Body of pancreas (tissue), 4 donors: Measurements from ENCODE around the gene THBS3. TPM values are rescaled to one million over a fixed set of nuclear protein-coding genes. Genes with fewer than 3 reads are reported as not detected.

Experiments used
- ATAC-seq: fragments of 150-250 bp; one replicate; pipeline ENCODE4 v1.9.1; 2016
- DNase-seq, 4 donors: peaks; one replicate each; pipeline ENCODE4 v3.0.0-alpha.2; 2019
- H3K27ac ChIP-seq, 4 donors: fragments of 200-600 bp; sonication (generic); 1 replicate in 3 of 4; 2 replicates in 1 of 4; pipeline versions ENCODE4 v1.5.1 to v1.6.1; 2016 to 2019; ENCODE audit warnings: mild to moderate bottlenecking in 1 of 4, mixed read lengths in 1 of 4, moderate library complexity in 1 of 4
- H3K27me3 ChIP-seq, 2 donors: fragments of 200-600 bp; sonication (generic); one replicate each; pipeline ENCODE4 v1.6.0; 2016; ENCODE audit warnings: mild to moderate bottlenecking in 1 of 2
- H3K36me3 ChIP-seq, 2 donors: fragments of 200-600 bp; sonication (generic); replicated peaks in 1 of 2; 2 replicates each; pipeline ENCODE4 v1.5.1; 2016; ENCODE audit warnings: low read depth in 2 of 2; ENCODE audit not compliant: insufficient read depth in 1 of 2
- H3K4me1 ChIP-seq: fragments of 200-600 bp; sonication (generic); one replicate; pipeline ENCODE4 v1.6.0; 2016
- H3K4me3 ChIP-seq, 2 donors: fragments of 200-600 bp; sonication (generic); 1 replicate in 1 of 2; 2 replicates in 1 of 2; pipeline ENCODE4 v1.5.1; 2016 to 2019
- H3K9me3 ChIP-seq, 3 donors: fragments of 200-600 bp; sonication (generic); 1 replicate in 2 of 3; 2 replicates in 1 of 3; pipeline ENCODE4 v1.5.1; 2016
- CTCF ChIP-seq, 7 experiments: fragments of 450-650 bp in 4 of 7; fragments of 200-600 bp in 3 of 7; sonication (generic) in 3 of 7; IDR thresholded peaks; one replicate each; pipeline ENCODE4 v1.5.1; 2016 to 2019; ENCODE audit warnings: antibody characterized with exemption in 7 of 7
- POLR2A ChIP-seq, 3 donors: fragments of 450-650 bp; IDR thresholded peaks; one replicate each; pipeline ENCODE4 v1.6.1; 2016; ENCODE audit warnings: antibody characterized with exemption in 3 of 3, mild to moderate bottlenecking in 2 of 3
- WGBS, 2 donors: methylation state at CpG; one replicate each; pipeline ENCODE4 v1.1.5; 2017; 5-methylcytosine and 5-hydroxymethylcytosine counted together
- intact Hi-C: fragments of 100-400 bp; cut with DNase I; formaldehyde crosslinking; loops from one replicate; pipeline ENCODE4 v1.15.1; 2023
- total RNA-seq, 2 donors: library from RNA; depleted of rRNA; stranded (reverse); fragments of >200 nt; gene quantifications; one replicate each; pipeline ENCODE4 v1.1.0, GENCODE V29; 2016

Gene THBS3
- total RNA-seq, 2 donors from 2014 or later, result 15.0 to 21.1 TPM

- DNase-seq (no peak), ATAC-seq (no peak)
- H3K27ac ChIP-seq, result peak overlapping the region in 1 of 4 donors; percentile 87
- no peak for TF ChIP-seq CTCF (IDR thresholded peaks at IDR 0.05)
- no peak for TF ChIP-seq POLR2A (IDR thresholded peaks at IDR 0.05)
- H3K9me3 ChIP-seq, result no peaks in the 10 kb centered on the region
- no peaks in the 10 kb centered on the region for H3K27me3 ChIP-seq
- H3K4me3 ChIP-seq, result peak overlapping the region in 1 of 2 donors; percentile 92
- 59% methylated on average over 12 of the region's 12 CpGs for WGBS, 2 donors
- peaks cover 0 to 4% of the 10 kb centered on the region in 2 donors for H3K36me3 ChIP-seq
- intact Hi-C loops, result loop anchor here (5.0 to 10.0 kb wide), 2 partner anchors 68 to 341 kb away; partner anchors contain the start of gene RUSC1
- H3K4me1 ChIP-seq, result peaks cover 35% of the 10 kb centered on the region
Observed at GRCh38 chr1:155254228-155254713, 46.6 kb upstream of the THBS3 start.

- Histone ChIP-seq H3K36me3 (peaks cover 0 to 4% of the 10 kb centered on the region in 2 donors), H3K27me3 (no peaks in the 10 kb centered on the region), H3K9me3 (no peaks in the 10 kb centered on the region), H3K27ac (no peak overlapping the region), H3K4me1 (peaks cover 35% of the 10 kb centered on the region), H3K4me3 (no peak overlapping the region)
- 71 to 76% methylated on average over 2 to 5 of the region's 5 CpGs for WGBS, 2 donors
- ATAC-seq, result no peak
- DNase-seq, result no peak
- TF ChIP-seq POLR2A (IDR thresholded peaks at IDR 0.05) (no peak), CTCF (IDR thresholded peaks at IDR 0.05) (no peak)
- intact Hi-C loops, result loop anchor here (5.0 to 10.0 kb wide), 2 partner anchors 69 to 341 kb away; partner anchors contain the start of gene RUSC1
Observed at GRCh38 chr1:155253797-155254196, 46.1 kb upstream of the THBS3 start.

DNA sequence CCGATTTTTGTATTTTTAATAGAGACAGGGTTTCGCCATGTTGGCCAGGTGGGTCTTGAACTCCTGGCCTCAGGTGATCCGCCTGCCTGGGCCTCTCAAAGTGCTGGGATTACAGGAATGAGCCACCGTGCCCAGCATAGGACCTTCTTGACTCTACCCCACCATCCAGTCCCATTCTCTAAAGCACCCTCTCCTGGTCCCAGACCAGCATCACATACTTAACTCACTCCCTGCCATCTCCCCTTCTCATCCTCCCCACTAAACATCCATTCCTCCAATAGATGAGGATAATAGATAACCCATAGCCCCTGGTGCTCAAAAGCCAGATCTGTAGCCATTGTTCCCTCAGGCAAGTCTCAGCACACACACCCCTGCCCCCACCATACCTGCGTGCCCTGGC is 45.5 kb upstream of the THBS3 start:
- Histone ChIP-seq H3K27me3 (no peaks in the 10 kb centered on the region), H3K27ac (no peak overlapping the region), H3K4me1 (peaks cover 35% of the 10 kb centered on the region), H3K4me3 (no peak overlapping the region), H3K9me3 (no peaks in the 10 kb centered on the region), H3K36me3 (peaks cover 0 to 4% of the 10 kb centered on the region in 2 donors)
- no peak for DNase-seq
- TF ChIP-seq POLR2A (IDR thresholded peaks at IDR 0.05), result no peak
- TF ChIP-seq CTCF (IDR thresholded peaks at IDR 0.05), result no peak
- intact Hi-C loops, result loop anchor here (5.0 to 10.0 kb wide), 2 partner anchors 69 to 342 kb away; partner anchors contain the start of gene RUSC1
- no peak for ATAC-seq
- 81 to 87% methylated on average over 5 of the region's 5 CpGs for WGBS, 2 donors

GRCh38 chr1:155251566-155251965 is 43.9 kb upstream of the THBS3 start:
- peaks cover 35% of the 10 kb centered on the region for H3K4me1 ChIP-seq
- H3K36me3 ChIP-seq, result no peaks in the 10 kb centered on the region
- H3K27me3 ChIP-seq, result no peaks in the 10 kb centered on the region
- no peaks in the 10 kb centered on the region for H3K9me3 ChIP-seq
- intact Hi-C loops, result loop anchor here (5.0 to 10.0 kb wide), 2 partner anchors 71 to 343 kb away; partner anchors contain the start of gene RUSC1
- H3K27ac ChIP-seq, result peak overlapping the region in 1 of 4 donors; percentile 30
- no peak for TF ChIP-seq CTCF (IDR thresholded peaks at IDR 0.05)
- no peak for TF ChIP-seq POLR2A (IDR thresholded peaks at IDR 0.05)
- DNase-seq (no peak), ATAC-seq (no peak)
- 79 to 81% methylated on average over 7 of the region's 7 CpGs for WGBS, 2 donors
- no peak overlapping the region for H3K4me3 ChIP-seq
